Testis (tissue), 3 donors: Measurements from ENCODE around the gene MTTP. TPM values are rescaled to one million over a fixed set of nuclear protein-coding genes. Genes with fewer than 3 reads are reported as not detected.

Experiments
- DNase-seq: peaks from one replicate; pipeline ENCODE4 v3.0.0-alpha.2; 2019
- H3K27ac ChIP-seq, 2 donors: fragments of 200-600 bp; sonication (generic); one replicate each; pipeline ENCODE4 v1.5.1; 2019
- H3K27me3 ChIP-seq: fragments of 200-600 bp; sonication (generic); one replicate; pipeline ENCODE4 v1.5.1; 2019
- H3K36me3 ChIP-seq: fragments of 200-600 bp; sonication (generic); one replicate; pipeline ENCODE4 v1.5.1; 2017; ENCODE audit warnings: low read depth; ENCODE audit errors: missing control alignments
- H3K4me1 ChIP-seq: fragments of 200-600 bp; sonication (generic); one replicate; pipeline ENCODE4 v1.5.1; 2019
- H3K4me3 ChIP-seq, 2 donors: fragments of 200-600 bp; sonication (generic); one replicate each; pipeline ENCODE4 v1.5.1; 2017 to 2019
- H3K9me3 ChIP-seq: fragments of 200-600 bp; sonication (generic); one replicate; pipeline ENCODE4 v1.5.1; 2017
- CTCF ChIP-seq, 3 experiments: fragments of 450-650 bp in 2 of 3; fragments of 200-600 bp in 1 of 3; sonication (generic) in 1 of 3; IDR thresholded peaks; one replicate each; pipeline ENCODE4 v1.5.1; 2016 to 2019; ENCODE audit warnings: antibody characterized with exemption in 3 of 3, mild to moderate bottlenecking in 2 of 3, moderate library complexity in 1 of 3
- POLR2A ChIP-seq: fragments of 450-650 bp; IDR thresholded peaks from one replicate; pipeline ENCODE4 v1.6.1; 2017; ENCODE audit warnings: antibody characterized with exemption, mild to moderate bottlenecking, moderate library complexity
- WGBS, 2 donors: methylation state at CpG; one replicate each; pipeline ENCODE4 v1.1.5; 2018; 5-methylcytosine and 5-hydroxymethylcytosine counted together
- intact Hi-C: fragments of 100-400 bp; cut with DNase I; formaldehyde crosslinking; loops from one replicate; pipeline ENCODE4 v1.15.1; 2023; ENCODE audit warnings: low total_unique reads
- polyA plus RNA-seq: library from polyadenylated mRNA; stranded (reverse); fragments of 350-450 nt; fragmentation: Illumina TruSeq; extraction: RNeasy Lipid Tissue Mini Kit (QIAGEN cat#74804); gene quantifications from one replicate; pipeline ENCODE4 v1.2.3, GENCODE V29; 2014; ENCODE audit warnings: low read depth, low replicate concordance; ENCODE audit not compliant: insufficient read depth
- total RNA-seq, 2 donors: library from RNA; depleted of rRNA; stranded (reverse); fragments of >200 nt; gene quantifications; one replicate each; pipeline ENCODE4 v1.2.3, GENCODE V29; 2016

MTTP gene
- total and polyA plus RNA-seq, 3 donors from 2014 or later = 6.8 to 26.0 (median 15.4) TPM

- Histone ChIP-seq H3K36me3 (no peaks in the 10 kb centered on the region), H3K27ac (no peak overlapping the region), H3K4me1 (no peaks in the 10 kb centered on the region), H3K9me3 (no peaks in the 10 kb centered on the region), H3K4me3 (no peak overlapping the region), H3K27me3 (no peaks in the 10 kb centered on the region)
- WGBS, 2 donors = 51 to 60% methylated on average over 2 of the region's 2 CpGs
- intact Hi-C loops = no loop called here
- no peak for DNase-seq
- no peak for TF ChIP-seq POLR2A
- TF ChIP-seq CTCF (IDR thresholded peaks at IDR 0.05) = no peak
Observed at GRCh38 chr4:99536848-99537247, 37.8 kb upstream of the MTTP start.

GRCh38 chr4:99537674-99538073 is 37.0 kb upstream of the MTTP start:
- intact Hi-C loops = no loop called here
- 67 to 71% methylated on average over 4 of the region's 4 CpGs for WGBS, 2 donors
- Histone ChIP-seq H3K4me3 (no peak overlapping the region), H3K9me3 (no peaks in the 10 kb centered on the region), H3K36me3 (no peaks in the 10 kb centered on the region), H3K27ac (no peak overlapping the region), H3K27me3 (no peaks in the 10 kb centered on the region), H3K4me1 (no peaks in the 10 kb centered on the region)
- no peak for DNase-seq
- TF ChIP-seq POLR2A (no peak), CTCF (IDR thresholded peaks at IDR 0.05) (no peak)

GRCh38 chr4:99540277-99540939 is 34.2 kb upstream of the MTTP start:
- Histone ChIP-seq H3K4me3 (no peak overlapping the region), H3K36me3 (no peaks in the 10 kb centered on the region), H3K9me3 (no peaks in the 10 kb centered on the region), H3K27me3 (no peaks in the 10 kb centered on the region), H3K27ac (no peak overlapping the region), H3K4me1 (no peaks in the 10 kb centered on the region)
- intact Hi-C loops = no loop called here
- no peak for DNase-seq
- TF ChIP-seq POLR2A = no peak
- no peak for TF ChIP-seq CTCF (IDR thresholded peaks at IDR 0.05)

GRCh38 chr4:99552872-99553271 is 21.8 kb upstream of the MTTP start:
- DNase-seq = no peak
- intact Hi-C loops = no loop called here
- WGBS, 2 donors = 96% methylated on average over 2 of the region's 2 CpGs
- Histone ChIP-seq H3K27me3 (no peaks in the 10 kb centered on the region), H3K4me1 (no peaks in the 10 kb centered on the region), H3K36me3 (no peaks in the 10 kb centered on the region), H3K4me3 (no peak overlapping the region), H3K27ac (no peak overlapping the region), H3K9me3 (no peaks in the 10 kb centered on the region)
- TF ChIP-seq CTCF (IDR thresholded peaks at IDR 0.05) = no peak
- no peak for TF ChIP-seq POLR2A
